Smooth muscle cell (in vitro differentiated cells): ENCODE results near the gene ZBTB40. TPM values are rescaled to one million over a fixed set of nuclear protein-coding genes. Genes with fewer than 3 reads are reported as not detected.

Source experiments
- DNase-seq: peaks from one replicate; lab custom pipeline; 2025; ENCODE audit not compliant: unreplicated experiment; lab: John Stamatoyannopoulos, UW
- H2AFZ ChIP-seq: fragments of 200-600 bp; sonication (generic); 2 replicates; pipeline ENCODE4 v1.6.0; 2016; ENCODE audit warnings: antibody characterized with exemption, low read depth, mild to moderate bottlenecking
- H3F3A ChIP-seq: fragments of 200-600 bp; sonication (generic); 2 replicates; pipeline ENCODE4 v1.6.0; 2017; ENCODE audit warnings: antibody characterized with exemption, low read depth
- H3K27ac ChIP-seq: fragments of 200-600 bp; sonication (generic); 2 replicates; pipeline ENCODE4 v1.5.1; 2016; ENCODE audit warnings: low read depth, mild to moderate bottlenecking
- H3K27me3 ChIP-seq: fragments of 200-600 bp; sonication (generic); 2 replicates; pipeline ENCODE4 v1.6.1; 2016; ENCODE audit warnings: low read depth, mild to moderate bottlenecking
- H3K36me3 ChIP-seq: fragments of 200-600 bp; sonication (generic); 2 replicates; pipeline ENCODE4 v1.5.1; 2016; ENCODE audit warnings: low read depth
- H3K4me1 ChIP-seq: fragments of 200-600 bp; sonication (generic); 2 replicates; pipeline ENCODE4 v1.5.1; 2016; ENCODE audit warnings: low read depth
- H3K4me2 ChIP-seq: fragments of 200-600 bp; sonication (generic); 2 replicates; pipeline ENCODE4 v1.6.0; 2016; ENCODE audit warnings: mild to moderate bottlenecking
- H3K4me3 ChIP-seq: fragments of 200-600 bp; sonication (generic); 2 replicates; pipeline ENCODE4 v1.5.1; 2016; ENCODE audit warnings: mild to moderate bottlenecking
- H3K79me2 ChIP-seq: fragments of 200-600 bp; sonication (generic); 2 replicates; pipeline ENCODE4 v1.6.0; 2016; ENCODE audit warnings: low read depth, mild to moderate bottlenecking
- H3K9ac ChIP-seq: fragments of 200-600 bp; sonication (generic); 2 replicates; pipeline ENCODE4 v1.6.0; 2016; ENCODE audit warnings: low read depth
- H3K9me3 ChIP-seq: fragments of 200-600 bp; sonication (generic); replicated peaks from 2 replicates; pipeline ENCODE4 v1.5.1; 2016; ENCODE audit warnings: low read depth
- H4K20me1 ChIP-seq: fragments of 200-600 bp; sonication (generic); 2 replicates; pipeline ENCODE4 v1.6.0; 2016; ENCODE audit warnings: low read depth
- CTCF ChIP-seq: fragments of 200-600 bp; sonication (generic); IDR thresholded peaks from 2 replicates; pipeline ENCODE4 v1.5.1; 2017; ENCODE audit warnings: borderline replicate concordance, mild to moderate bottlenecking, antibody characterized with exemption; ENCODE audit not compliant: insufficient read depth, poor library complexity, severe bottlenecking
- WGBS: methylation state at CpG from one replicate; pipeline ENCODE4 v1.1.7; 2016; ENCODE audit warnings: low lambda C conversion rate; 5-methylcytosine and 5-hydroxymethylcytosine counted together
- polyA plus RNA-seq: library from polyadenylated mRNA; unstranded; fragments of >200 nt; fragmentation: Nextera tagmentation; extraction: Ambion mirVana; gene quantifications from 2 replicates; pipeline ENCODE4 v1.2.1, GENCODE V29; 2016
- total RNA-seq: library from RNA; depleted of rRNA; stranded (reverse); fragments of >200 nt; gene quantifications from 2 replicates; pipeline ENCODE4 v1.2.3, GENCODE V29; 2014

ZBTB40 gene
- total and polyA plus RNA-seq, 2 experiments from 2014 or later = 4.1 to 14.6 TPM

- DNase-seq = no peak
Observed at GRCh38 chr1:22556391-22557104, 104.9 kb downstream of the ZBTB40 start.

GRCh38 chr1:22557341-22557950 lies 105.8 kb downstream of the ZBTB40 start:
- H3K4me3 ChIP-seq = no peak overlapping the region
- TF ChIP-seq CTCF = no peak
- H3K9me3 ChIP-seq = no peaks in the 10 kb centered on the region
- H3K27me3 ChIP-seq = peaks cover 92% of the 10 kb centered on the region
- H3F3A ChIP-seq = no peaks in the 10 kb centered on the region
- H2AFZ ChIP-seq = no peak overlapping the region
- no peaks in the 10 kb centered on the region for H4K20me1 ChIP-seq
- H3K4me2 ChIP-seq = no peak overlapping the region
- H3K4me1 ChIP-seq = no peaks in the 10 kb centered on the region
- 73% methylated on average over 5 of the region's 5 CpGs for WGBS
- DNase-seq = no peak
- H3K36me3 ChIP-seq = no peaks in the 10 kb centered on the region
- no peaks in the 10 kb centered on the region for H3K79me2 ChIP-seq
- H3K27ac ChIP-seq = no peak overlapping the region
- H3K9ac ChIP-seq = no peak overlapping the region

More at GRCh38 chr1:22556391-22557104, 104.9 kb downstream of the ZBTB40 start:
- no peaks in the 10 kb centered on the region for H3K9me3 ChIP-seq
- peaks cover 84% of the 10 kb centered on the region for H3K27me3 ChIP-seq
- 37% methylated on average over 12 of the region's 13 CpGs for WGBS
- H4K20me1 ChIP-seq = no peaks in the 10 kb centered on the region
- H3K4me1 ChIP-seq = no peaks in the 10 kb centered on the region
- no peak overlapping the region for H3K9ac ChIP-seq
- H3F3A ChIP-seq = no peaks in the 10 kb centered on the region
- H3K79me2 ChIP-seq = no peaks in the 10 kb centered on the region
- no peak overlapping the region for H3K4me3 ChIP-seq
- H3K27ac ChIP-seq = no peak overlapping the region
- TF ChIP-seq CTCF = no peak
- no peak overlapping the region for H3K4me2 ChIP-seq
- no peaks in the 10 kb centered on the region for H3K36me3 ChIP-seq
- no peak overlapping the region for H2AFZ ChIP-seq

DNA sequence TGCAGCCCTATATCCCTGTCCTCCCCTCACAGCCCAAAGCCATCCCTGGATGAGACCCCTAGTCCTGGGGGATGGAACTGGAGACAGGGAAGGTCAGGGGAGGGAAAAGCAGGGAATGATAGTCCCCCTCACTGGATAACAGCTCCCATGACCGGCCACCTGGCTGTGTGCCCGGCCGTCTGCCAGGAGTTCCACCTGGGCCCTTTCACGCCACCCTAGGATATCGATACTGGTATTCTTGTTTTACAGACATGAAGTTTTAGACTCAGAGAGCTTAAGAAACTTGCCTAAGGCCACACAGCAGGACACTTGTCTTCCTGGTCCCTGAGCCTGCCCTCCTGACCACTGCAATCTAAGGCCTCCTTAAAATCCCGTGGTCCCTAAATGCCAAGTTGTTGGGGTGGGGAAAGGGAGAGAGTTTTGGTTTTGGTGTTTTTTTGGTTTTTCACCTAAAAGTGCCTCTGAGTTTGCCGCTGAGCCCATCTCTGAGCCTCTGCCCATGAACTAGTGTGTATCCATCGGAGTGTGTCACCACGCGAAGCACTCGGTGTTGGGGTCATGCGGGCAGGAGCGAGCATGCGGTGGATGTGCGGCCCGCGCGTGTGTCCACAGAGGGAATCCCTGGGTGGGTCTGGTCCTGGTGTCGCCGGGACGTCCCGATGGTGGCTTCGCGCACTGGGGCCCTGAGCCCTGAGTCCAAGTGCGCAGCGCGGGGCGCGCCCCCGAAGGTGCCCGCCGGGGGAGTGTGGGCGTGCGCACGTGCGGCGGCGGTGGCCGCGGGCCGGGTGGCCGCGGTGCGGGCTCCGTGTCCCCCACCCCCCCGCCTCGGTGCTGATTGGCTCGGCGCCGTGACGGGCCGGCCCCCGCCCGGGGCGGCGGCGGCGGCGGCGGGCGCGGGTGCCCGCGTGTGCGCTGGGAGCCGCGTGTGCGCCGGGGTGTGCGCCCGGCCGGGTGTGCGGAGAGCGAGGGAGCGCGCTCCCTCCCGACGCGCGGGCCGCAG lies 111.2 kb downstream of the ZBTB40 start, which contains the start of gene EPHA8:
Gene EPHA8 (plus strand): TSS at position 906 of the 1,000 bp plus-strand sequence. CDS start 147 bp downstream, outside the sequence.
- TF ChIP-seq CTCF = no peak
- H3K27me3 ChIP-seq = peaks cover 93% of the 10 kb centered on the region
- 29% methylated on average over 31 of the region's 81 CpGs for WGBS
- no peak within 1 kb of the TSS for H3K27ac ChIP-seq
- H2AFZ ChIP-seq = no peak within 1 kb of the TSS
- no peaks in the 10 kb centered on the region for H3K9me3 ChIP-seq
- no peaks in the 10 kb centered on the region for H4K20me1 ChIP-seq
- no peaks in the 10 kb centered on the region for H3K79me2 ChIP-seq
- no peak within 1 kb of the TSS for H3K4me3 ChIP-seq
- H3K4me1 ChIP-seq = no peaks in the 10 kb centered on the region
- no peak within 1 kb of the TSS for H3K4me2 ChIP-seq
- no peak within 1 kb of the TSS for H3K9ac ChIP-seq
- H3F3A ChIP-seq = no peaks in the 10 kb centered on the region
- no peaks in the 10 kb centered on the region for H3K36me3 ChIP-seq
- no peak for DNase-seq
